ENCODE measurements around the gene DONSON.

DONSON gene

DNA sequence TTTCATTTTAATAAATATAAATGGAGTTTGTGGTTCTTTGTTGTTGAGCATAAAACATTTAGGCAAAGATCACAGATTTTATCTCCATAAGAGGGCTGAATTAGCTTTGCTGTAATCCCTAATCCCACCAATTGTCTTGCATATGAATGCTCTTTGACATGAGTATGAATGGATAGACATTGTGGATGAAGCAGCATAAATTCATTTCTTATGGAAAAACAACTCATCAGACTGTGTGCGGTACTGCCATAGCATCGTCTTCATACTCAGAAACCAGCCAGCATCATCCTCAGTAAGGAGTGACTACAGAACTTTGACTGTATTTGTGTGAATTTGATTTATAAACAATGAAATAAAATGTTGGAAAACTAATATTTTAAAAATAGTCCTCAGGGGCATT is 26.1 kb downstream of the DONSON start:
- in situ Hi-C loops (cut with MboI; ENCODE audit: low sequenced_read_pairs): no loop called here

DNA sequence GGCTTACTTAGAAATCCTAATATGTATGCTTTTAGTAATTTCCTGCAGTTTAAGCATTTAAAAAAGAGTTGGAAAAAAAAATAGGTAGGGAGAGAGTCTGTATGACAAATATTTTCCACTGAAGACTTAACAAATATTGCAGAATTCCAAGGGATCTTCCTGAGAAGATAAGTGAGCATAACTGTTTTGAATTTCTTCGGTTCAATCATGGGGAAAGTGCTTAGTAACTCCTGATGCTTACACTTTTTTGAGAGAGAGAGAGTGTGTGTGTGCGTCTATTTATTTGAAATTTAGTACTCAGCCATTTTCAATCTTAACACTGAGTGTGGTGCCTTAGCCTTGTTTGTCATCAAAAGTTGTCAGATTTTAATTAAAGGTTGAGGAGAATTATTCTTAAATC is 27.1 kb downstream of the DONSON start:
- in situ Hi-C loops (cut with MboI; ENCODE audit: low sequenced_read_pairs): no loop called here

DNA sequence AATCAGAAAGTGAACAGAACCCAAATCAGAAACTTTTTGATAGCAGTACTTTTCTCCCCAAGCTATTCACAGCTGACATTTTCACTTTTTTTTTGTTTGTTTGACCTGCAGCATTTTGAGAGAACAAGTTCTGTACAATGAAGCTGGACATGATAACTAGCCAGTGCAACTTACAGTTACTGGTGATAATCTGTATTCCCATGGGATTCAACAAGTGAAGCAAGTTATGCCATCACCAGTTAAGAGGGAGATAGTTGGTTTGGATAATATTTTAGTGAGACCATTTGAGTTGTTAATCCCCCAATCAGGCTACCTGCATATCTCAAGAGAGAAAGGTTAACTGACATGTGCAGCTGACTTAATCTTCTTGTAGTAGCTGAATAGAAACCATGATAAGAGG is 27.5 kb downstream of the DONSON start:
- in situ Hi-C loops (cut with MboI; ENCODE audit: low sequenced_read_pairs): no loop called here

DNA sequence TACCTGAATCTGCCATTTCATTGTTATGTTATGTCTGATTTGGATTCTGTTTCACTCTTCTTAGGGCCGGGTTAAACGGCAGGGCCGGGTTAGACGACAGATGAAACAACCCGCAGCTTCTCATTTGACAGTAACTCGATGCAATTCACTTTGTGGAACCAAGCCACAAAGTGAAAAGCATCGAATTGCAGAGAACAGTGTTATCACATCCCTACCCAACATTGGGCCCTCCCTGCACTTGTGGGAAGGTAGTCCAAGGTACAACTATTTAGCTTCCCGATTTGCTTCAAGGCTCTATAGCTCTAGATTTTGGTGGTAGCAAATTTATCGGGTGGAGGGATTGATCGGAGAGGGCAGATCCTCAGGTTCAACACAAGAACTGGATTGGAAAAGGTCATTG is 28.7 kb downstream of the DONSON start:
- in situ Hi-C loops (cut with MboI; ENCODE audit: low sequenced_read_pairs): no loop called here

DNA sequence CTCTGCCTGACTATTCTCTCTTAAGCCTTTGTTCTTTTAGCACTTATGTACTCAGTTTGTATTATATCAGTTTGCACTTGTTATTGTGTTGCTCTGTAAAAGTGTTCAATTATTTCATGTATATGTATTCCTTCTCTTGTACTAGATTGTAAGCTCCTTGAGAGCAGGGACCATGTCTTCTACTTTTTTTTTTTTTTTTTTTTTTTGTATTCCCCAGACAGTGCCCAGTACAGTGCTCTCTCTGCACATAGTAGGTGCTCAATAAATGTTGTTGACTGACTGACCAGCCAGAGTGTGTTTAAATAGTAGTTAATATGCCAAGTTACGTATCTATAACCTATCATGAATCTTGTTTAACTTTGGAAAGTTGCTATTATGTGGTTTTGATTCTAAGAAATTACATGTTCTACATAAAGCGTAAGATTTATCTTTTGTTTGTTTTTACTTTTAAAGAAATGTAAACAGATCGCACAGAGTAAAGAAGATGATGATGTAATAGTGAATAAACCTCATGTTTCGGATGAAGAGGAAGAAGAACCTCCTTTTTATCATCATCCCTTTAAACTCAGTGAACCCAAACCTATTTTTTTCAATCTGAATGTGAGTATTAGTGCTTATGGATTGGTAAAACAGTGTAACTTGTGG is 29.6 kb downstream of the DONSON start:
- in situ Hi-C loops (cut with MboI; ENCODE audit: low sequenced_read_pairs): no loop called here

DNA sequence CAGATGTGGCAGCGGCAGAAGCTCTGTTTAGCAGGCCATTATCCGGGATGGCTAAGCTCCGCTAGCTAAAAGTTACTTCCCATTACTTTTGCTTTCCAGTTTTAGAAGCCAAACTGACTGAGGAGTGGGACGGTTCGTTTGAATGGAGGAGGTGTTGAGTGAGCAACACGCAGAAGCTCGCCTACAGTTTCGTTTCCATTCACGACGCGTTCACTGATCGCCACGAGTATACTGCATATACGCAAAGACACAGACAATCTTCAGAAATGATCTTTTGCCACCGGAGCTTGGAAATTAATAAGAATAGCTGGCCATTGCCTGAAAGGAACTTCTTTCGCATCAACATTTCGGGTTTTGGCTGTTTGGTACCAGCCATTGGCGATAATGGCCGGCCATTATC is 31.0 kb downstream of the DONSON start:
- in situ Hi-C loops (cut with MboI; ENCODE audit: low sequenced_read_pairs): no loop called here

DNA sequence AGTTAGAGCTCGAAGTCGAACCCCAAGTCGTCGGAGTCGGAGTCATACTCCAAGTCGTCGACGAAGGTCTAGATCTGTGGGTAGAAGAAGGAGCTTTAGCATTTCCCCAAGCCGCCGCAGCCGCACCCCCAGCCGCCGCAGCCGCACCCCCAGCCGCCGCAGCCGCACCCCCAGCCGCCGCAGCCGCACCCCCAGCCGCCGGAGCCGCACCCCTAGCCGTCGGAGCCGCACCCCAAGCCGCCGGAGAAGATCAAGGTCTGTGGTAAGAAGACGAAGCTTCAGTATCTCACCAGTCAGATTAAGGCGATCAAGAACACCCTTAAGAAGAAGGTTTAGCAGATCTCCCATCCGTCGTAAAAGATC is 33.5 kb downstream of the DONSON start:
- in situ Hi-C loops (cut with MboI; ENCODE audit: low sequenced_read_pairs): no loop called here

DNA sequence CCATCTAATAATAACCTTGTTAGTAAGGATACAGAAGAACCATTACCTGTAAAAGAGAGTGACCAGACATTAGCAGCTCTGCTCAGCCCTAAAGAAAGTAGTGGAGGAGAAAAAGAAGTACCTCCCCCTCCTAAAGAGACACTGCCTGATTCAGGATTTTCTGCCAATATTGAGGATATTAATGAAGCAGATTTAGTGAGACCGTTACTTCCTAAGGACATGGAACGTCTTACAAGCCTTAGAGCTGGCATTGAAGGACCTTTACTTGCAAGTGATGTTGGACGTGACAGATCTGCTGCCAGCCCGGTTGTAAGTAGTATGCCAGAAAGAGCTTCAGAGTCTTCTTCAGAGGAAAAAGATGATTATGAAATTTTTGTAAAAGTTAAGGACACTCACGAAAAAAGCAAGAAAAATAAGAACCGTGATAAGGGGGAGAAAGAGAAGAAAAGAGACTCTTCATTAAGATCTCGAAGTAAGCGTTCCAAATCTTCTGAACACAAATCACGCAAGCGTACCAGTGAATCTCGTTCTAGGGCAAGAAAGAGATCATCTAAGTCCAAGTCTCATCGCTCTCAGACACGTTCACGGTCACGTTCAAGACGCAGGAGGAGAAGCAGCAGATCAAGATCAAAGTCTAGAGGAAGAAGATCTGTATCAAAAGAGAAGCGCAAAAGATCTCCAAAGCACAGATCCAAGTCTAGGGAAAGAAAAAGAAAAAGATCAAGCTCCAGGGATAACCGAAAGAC is 34.1 kb downstream of the DONSON start:
- in situ Hi-C loops (cut with MboI; ENCODE audit: low sequenced_read_pairs): no loop called here

DNA sequence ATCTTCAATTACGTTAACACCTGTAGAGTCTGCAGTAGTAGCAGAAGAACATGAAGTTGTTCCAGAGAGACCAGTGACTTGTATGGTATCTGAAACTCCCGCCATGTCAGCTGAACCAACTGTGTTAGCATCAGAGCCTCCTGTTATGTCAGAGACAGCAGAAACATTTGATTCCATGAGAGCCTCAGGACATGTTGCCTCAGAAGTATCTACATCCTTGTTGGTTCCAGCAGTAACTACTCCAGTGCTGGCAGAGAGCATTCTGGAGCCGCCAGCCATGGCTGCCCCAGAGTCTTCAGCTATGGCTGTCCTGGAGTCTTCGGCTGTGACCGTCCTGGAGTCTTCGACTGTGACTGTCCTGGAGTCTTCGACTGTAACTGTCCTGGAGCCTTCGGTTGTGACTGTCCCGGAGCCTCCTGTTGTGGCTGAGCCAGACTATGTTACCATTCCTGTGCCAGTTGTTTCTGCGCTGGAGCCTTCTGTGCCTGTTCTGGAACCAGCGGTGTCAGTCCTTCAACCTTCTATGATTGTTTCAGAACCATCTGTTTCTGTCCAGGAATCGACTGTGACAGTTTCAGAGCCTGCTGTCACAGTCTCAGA is 35.4 kb downstream of the DONSON start:
- in situ Hi-C loops (cut with MboI; ENCODE audit: low sequenced_read_pairs): no loop called here

DNA sequence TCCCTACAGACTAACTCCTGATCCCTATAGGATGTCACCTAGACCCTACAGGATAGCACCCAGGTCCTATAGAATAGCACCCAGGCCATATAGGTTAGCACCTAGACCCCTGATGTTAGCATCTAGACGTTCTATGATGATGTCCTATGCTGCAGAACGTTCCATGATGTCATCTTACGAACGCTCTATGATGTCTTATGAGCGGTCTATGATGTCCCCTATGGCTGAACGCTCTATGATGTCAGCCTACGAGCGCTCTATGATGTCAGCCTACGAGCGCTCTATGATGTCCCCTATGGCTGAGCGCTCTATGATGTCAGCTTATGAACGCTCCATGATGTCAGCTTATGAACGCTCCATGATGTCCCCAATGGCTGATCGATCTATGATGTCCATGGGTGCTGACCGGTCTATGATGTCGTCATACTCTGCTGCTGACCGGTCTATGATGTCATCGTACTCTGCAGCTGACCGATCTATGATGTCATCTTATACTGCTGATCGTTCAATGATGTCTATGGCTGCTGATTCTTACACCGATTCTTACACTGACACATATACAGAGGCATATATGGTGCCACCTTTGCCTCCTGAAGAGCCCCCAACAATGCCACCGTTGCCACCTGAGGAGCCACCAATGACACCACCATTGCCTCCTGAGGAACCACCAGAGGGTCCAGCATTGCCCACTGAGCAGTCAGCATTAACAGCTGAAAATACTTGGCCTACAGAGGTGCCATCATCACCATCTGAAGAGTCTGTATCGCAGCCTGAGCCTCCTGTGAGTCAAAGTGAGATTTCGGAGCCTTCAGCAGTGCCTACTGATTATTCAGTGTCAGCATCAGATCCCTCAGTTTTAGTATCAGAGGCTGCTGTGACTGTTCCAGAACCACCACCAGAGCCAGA is 36.1 kb downstream of the DONSON start:
- in situ Hi-C loops (cut with MboI; ENCODE audit: low sequenced_read_pairs): no loop called here

DNA sequence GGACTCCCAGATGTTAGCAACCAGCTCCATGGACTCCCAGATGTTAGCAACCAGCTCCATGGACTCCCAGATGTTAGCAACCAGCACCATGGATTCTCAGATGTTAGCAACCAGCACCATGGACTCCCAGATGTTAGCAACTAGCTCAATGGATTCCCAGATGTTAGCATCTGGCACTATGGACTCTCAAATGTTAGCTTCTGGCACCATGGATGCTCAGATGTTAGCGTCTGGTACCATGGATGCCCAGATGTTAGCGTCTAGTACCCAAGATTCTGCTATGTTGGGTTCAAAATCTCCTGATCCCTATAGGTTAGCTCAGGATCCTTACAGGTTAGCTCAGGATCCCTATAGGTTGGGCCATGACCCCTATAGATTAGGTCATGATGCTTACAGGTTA is 36.8 kb downstream of the DONSON start:
- in situ Hi-C loops (cut with MboI; ENCODE audit: low sequenced_read_pairs): no loop called here

DNA sequence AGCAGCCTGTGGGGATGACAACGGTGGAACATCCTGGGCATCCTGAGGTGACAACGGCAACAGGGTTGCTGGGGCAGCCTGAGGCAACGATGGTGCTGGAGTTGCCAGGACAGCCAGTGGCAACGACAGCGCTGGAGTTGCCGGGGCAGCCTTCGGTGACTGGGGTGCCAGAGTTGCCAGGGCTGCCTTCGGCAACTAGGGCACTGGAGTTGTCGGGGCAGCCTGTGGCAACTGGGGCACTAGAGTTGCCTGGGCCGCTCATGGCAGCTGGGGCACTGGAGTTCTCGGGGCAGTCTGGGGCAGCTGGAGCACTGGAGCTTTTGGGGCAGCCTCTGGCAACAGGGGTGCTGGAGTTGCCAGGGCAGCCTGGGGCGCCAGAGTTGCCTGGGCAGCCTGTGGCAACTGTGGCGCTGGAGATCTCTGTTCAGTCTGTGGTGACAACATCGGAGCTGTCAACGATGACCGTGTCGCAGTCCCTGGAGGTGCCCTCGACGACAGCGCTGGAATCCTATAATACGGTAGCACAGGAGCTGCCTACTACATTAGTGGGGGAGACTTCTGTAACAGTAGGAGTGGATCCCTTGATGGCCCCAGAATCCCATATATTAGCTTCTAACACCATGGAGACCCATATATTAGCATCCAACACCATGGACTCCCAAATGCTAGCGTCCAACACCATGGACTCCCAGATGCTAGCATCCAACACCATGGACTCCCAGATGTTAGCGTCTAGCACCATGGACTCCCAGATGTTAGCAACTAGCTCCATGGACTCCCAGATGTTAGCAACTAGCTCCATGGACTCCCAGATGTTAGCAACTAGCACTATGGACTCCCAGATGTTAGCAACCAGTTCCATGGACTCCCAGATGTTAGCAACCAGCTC is 37.5 kb downstream of the DONSON start:
- in situ Hi-C loops (cut with MboI; ENCODE audit: low sequenced_read_pairs): no loop called here

DNA sequence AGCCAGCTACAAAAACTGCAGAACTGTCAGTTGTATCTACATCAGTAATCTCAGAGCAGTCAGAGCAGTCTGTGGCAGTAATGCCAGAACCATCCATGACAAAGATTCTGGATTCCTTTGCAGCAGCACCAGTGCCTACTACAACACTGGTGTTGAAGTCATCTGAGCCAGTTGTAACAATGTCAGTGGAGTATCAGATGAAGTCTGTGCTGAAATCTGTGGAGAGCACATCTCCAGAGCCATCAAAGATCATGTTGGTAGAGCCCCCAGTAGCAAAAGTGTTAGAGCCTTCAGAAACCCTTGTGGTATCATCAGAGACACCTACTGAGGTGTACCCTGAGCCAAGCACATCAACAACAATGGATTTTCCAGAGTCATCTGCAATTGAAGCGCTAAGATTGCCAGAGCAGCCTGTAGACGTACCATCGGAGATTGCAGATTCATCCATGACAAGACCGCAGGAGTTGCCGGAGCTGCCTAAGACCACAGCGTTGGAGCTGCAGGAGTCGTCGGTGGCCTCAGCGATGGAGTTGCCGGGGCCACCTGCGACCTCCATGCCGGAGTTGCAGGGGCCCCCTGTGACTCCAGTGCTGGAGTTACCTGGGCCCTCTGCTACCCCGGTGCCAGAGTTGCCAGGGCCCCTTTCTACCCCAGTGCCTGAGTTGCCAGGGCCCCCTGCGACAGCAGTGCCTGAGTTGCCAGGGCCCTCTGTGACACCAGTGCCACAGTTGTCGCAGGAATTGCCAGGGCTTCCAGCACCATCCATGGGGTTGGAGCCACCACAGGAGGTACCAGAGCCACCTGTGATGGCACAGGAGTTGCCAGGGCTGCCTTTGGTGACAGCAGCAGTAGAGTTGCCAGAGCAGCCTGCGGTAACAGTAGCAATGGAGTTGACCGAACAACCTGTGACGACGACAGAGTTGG is 38.4 kb downstream of the DONSON start:
- in situ Hi-C loops (cut with MboI; ENCODE audit: low sequenced_read_pairs): no loop called here

DNA sequence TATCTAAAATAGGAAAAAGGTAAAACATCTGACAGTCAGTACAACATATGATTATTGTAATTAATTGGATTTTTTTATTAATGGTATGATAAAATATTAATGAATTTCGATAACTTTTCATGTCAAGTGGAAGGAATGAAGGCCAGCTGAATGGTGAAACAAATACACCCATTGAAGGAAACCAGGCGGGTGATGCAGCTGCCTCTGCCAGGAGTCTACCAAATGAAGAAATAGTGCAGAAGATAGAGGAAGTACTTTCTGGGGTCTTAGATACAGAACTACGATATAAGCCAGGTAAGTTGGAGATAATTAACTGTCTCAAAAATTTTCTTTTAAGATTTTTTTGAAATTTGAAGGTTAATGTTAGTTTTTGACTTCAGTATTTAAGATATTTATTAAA is 42.4 kb downstream of the DONSON start:
- in situ Hi-C loops (cut with MboI; ENCODE audit: low sequenced_read_pairs): no loop called here

DNA sequence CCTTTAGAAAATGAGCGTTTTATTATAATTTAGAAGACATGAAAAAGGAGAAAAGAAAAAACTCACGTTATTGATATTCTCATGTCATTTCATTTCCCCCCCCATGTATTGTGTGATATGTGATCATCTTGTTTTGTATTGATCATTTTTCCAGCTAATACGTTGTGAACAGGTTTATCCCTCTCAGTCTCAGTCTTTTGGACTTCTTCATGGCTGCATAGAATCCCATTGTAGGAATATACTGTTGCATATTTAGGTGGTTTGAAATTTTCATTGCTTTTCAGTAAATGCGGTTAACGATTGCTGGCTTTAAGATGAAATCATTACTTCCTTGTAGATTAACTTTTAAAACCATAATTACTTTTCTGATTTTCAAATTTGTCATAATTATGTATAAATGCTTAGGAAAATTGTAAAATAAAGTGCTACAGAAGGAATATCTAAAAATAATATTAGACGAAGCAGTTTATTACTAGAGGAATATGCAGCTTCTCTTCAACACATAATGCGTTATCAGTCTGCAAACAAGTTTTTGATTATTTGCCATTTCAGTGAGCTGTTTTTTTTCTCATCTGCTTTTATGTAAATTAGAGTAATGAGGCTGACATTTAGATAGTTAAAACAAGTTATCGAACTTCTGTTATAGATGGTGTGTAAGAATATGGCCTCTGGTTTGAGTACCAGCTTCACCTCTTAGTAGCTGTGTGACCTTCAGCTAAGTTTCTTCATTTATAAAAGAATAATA is 43.9 kb downstream of the DONSON start:
- in situ Hi-C loops (cut with MboI; ENCODE audit: low sequenced_read_pairs): no loop called here

DNA sequence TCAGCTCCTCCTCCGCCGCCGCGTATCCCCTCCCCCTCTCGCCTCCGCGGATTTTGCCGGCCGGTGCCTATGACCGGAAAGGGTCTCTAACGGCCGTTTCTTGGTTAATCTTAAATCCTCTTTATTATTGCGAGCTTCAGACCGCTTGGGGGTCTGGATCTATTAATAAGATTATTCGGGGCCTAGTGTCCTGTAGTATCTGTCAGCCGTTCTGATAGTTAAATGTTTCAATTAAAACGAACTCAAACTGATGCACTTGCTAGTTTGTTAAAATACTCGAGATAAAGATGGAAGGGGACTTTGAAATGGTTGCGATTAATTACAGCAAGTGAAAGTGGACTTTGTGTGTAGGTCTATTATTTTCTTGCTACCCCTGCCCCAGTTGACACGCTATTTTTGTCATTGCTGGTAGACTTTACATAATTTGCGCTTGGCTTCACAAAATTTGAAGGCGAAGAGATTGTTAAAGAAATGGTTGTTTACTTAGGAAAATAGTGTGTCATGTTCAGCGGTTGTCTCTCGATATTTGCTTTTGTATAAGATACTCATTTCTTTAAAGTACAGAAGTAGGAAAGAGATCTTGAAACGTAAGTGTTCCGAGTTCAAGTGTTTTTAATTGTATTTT is 44.9 kb downstream of the DONSON start:
- in situ Hi-C loops (cut with MboI; ENCODE audit: low sequenced_read_pairs): no loop called here

DNA sequence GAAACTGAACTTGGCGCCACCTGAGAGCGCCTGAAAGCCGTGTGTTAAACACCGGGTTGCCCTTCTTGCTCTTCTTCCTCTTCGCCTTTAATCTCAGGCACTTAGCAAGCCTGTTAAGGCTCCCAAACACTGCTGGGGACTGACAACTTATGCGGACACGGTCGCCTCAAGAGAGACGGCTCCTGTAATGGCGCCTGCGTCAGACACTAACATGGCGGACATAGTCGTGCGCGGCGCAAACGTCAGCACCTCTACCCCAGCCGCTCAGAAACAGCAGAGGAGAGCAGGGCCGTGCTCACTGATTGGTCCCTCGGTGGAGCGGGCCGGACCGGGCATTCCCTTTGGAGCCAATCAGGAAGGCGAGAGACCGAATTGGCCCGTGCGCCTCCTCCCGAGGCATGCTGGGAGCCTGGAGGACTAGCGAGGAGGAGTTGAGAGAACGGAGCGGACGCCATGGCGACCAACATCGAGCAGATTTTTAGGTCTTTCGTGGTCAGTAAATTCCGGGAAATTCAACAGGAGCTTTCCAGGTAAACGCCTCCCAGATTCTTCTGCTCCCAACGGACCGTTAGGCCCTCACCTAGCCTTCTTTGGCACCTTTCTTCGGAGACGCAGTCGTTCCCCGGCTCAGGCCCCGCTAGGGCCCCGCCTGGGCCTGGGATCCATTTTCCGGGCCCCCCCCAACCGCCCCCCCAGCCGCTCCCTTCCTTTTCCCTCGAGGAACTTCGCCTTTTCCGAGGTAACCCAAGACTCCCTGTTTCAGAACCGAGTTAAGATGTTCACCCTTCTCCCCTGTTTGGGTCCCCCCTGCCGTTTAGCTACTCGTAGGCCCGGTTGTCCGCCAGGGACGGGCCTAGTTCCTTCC is 45.6 kb downstream of the DONSON start, which contains the start of gene SON:
TSS of gene SON (plus strand) at position 399 of the 865 bp plus-strand sequence. CDS start at position 454, 55 bp downstream.
- in situ Hi-C loops (cut with MboI; ENCODE audit: low sequenced_read_pairs): no loop called here

Data from HL-60/S4 treated with retinoic acid at 250 ng/mL for 4 days and 3 days (cell line).